Activated CD4-positive, alpha-beta T cell treated with anti-CD3 and anti-CD28 coated beads, Interleukin-2, amount 50 U/mL, for 24 hours (primary cell): Measurements from ENCODE around the gene WDFY1.
"Not testable (repeated sequence)": the region's sequence is repeated elsewhere in the genome, so short reads cannot be mapped to it uniquely, and the experiment has no call there.

Source experiments
- DNase-seq, 2 donors: peaks; one replicate each; pipeline ENCODE4 v3.0.0-alpha.2; 2020; ENCODE audit warnings: low read depth in 1 of 2, low spot score in 1 of 2

The WDFY1 gene

DNA sequence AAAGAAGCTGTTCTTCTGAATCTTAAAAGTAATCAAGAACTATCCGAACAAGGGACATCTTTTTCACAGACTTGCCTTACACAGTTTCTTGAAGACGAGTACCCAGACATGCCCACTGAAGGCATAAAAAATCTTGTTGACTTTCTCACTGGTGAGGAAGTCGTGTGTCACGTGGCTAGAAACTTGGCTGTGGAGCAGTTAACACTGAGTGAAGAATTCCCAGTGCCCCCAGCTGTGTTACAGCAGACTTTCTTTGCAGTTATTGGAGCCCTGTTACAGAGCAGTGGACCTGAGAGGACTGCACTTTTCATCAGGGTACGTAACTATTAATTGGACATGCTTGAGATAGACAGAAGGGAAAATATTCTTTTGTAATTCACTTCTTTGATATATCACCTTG, 14.6 kb upstream of the WDFY1 start:
- DNase-seq = no peak

DNA sequence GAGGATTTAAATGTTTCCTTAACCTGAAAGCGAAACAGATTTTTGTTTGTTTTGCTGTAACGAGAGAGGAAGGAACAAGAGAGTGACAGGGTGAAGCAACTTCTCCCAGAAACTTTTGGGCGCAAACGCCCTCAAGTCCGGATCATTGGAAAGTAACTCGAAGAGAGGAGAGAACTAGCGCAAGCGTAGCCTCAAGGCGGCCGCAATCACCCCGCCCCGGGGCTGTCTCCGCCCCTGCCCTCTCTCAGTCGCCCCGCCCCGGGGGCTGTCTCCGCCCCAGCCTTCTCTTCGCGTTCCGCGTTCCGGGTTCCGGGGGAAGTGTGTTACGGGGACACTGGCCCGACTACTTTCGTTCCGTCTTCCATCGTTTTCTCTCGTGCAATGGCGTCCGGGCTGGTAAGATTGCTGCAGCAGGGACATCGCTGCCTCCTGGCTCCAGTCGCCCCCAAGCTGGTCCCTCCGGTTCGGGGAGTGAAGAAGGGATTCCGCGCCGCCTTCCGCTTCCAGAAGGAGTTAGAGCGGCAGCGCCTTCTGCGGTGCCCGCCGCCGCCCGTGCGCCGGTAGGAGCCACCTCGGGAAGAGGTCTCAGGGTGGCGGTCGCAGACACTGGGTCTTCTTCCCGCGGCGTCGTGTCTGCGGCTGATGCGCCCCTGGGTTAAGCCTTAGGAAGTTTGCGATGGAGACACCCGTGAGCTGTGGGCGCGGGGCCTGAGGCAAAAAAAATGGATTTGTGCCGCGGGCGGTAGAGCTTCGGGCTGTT, 12.1 kb upstream of the WDFY1 start, which contains the start of gene MRPL44:
MRPL44 (plus strand) TSS at position 372 of the 760 bp plus-strand sequence; CDS start at position 382, 10 bp downstream.
- DNase-seq = peak; percentile 96 to 98

DNA sequence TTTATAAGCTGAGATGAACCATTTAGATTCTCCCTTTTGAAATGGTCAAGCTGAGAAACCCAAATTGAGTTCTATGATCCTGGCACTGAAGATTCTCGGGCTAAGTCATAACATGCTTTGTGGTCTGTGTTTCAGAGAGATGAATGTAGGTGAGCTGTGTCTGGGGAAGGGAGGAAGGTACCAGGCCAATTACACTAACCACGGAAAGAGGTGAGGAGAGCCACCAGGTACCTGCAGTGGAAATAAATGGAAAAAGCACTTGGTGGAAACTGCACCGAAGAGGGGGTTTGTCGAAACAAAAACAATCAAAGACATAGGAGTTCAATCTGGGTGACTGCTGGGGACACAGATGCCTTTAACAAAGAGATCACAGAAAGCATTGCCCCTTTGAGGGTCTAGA, 11.2 kb upstream of the WDFY1 start:
- no peak for DNase-seq

GRCh38 chr2:223954401-223954800, 9.3 kb upstream of the WDFY1 start:
- DNase-seq = no peak

DNA sequence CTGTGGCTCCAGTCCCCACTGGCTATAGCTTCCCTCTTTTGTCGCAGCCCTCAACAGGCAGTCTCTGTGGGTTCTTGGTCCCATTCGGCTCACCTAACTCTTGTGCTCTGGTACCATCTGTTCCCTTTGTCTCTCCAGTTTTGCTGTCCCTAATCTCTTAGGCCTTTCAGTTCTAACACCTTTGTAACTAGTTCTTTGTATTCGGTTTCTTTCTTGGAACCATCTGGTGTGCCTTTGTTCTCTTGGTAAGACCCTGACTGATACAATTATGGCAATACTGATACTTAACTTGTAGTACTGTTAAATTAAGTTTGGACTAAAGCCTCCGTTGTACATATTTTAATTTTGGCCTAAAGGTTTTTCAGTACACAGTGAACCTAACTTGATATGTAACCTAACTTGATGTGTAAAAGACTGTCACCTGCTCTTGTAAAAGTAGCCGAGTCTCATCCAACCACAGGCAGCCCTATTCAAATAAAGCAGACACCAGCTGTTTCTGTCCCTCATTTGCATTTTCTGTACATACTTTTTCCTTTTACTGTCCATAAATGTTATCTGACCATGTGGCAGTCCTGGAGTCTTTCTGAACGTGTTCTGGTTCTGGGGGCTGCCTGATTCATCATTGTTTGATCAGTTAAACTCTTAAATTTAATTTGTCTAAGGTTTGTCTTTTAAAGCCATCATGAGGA, 7.3 kb upstream of the WDFY1 start:
- DNase-seq = no peak

- DNase-seq = no peak
Observed at GRCh38 chr2:223950448-223951347, 5.6 kb upstream of the WDFY1 start.

DNA sequence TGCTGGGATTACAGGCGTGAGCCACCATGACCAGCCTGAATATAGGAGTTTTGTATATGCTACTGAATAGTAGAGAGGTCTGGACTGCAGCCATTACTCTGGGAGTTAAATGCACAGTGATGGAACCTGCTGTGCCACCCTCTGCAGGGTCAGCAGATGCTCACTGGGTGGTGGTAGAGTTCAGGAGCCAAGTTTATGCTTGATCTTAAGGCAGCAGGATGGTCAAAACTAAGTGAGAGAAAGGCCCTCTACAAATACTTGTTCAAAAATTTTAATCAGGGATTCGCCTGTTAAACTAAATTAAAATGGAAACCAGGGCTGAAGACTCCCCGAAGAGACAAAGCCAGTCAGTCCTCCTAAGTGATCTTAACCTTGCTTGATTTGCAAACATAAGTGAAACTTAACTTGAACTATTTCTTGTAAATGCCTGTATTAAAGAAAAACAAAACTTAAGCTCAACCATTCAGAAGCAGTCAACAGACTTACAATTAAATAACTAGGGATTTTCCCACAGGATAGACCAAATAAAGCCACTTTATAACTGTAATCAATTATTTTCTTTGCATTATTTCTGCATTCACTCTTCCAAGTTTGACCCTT, 4.2 kb upstream of the WDFY1 start:
- DNase-seq = no peak

DNA sequence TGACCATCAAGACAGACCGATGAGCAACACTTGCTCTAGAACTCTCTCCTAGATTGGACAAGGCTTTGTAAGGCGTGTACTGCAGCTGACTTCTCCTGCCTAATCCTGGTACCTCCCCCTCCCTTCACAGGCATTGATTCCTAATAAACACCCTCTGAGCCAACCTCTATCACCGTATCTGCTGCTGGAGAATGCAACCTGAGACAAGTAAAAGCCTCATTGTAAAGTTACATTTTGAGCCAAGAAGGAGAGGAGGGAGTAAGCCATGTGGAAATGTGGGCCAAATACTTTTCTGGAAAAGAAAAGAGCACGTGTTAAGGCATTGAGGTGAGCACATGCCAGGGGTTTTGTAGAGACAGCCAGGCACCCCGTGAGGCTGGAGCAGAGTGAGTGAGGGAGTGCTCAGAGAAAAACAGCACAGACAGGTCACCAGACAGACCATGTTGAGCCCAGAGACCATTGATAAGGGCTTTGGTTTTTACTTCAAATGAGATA, 2.6 kb upstream of the WDFY1 start:
- no peak for DNase-seq

DNA sequence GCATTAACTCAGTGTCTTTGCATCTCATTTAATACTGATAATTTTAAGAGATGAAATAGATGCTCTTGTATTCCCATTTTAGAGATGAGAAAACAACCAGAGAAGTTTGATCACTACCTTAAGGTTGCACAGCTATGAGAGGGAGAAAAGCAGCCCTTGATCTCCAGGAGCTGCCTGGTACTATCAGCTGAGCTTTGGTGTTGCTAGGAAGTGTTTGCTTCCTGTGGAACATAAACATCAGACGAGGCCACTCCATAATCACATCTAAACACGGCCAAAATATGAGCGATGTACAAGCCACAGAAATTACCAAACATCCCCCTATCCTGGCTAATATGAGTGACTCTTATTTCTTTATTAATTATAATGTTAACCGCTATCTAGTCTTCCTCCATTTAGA, 620 bp upstream of the WDFY1 start:
- no peak for DNase-seq

GRCh38 chr2:223944166-223944702, 901 bp downstream of the WDFY1 start:
- DNase-seq = no peak

DNA sequence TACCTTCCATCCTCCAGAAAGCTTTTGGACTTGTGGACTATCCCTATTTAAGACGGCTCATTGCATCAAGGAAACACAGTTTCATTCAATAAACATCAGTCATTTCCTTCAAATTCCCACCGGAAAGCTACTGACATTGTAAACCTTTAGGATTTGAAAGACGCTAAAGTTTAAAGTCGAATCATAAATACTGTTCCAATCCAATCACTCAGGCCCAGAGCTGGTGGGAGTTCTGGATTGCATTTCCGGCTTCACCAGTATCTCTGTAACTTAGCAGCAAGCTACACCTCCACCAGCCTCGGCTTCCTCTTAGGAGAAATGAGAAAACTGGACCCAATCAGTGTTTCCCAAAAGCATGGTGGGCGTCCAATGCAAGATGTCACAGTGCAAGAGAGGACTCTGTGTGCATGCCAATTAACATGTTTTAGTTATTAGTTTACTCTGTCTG, 1.6 kb downstream of the WDFY1 start:
- no peak for DNase-seq

- DNase-seq = no peak
Observed at GRCh38 chr2:223943135-223943534, 2.0 kb downstream of the WDFY1 start.

GRCh38 chr2:223941579-223942277, 3.4 kb downstream of the WDFY1 start:
- peak; percentile 45 to 79 for DNase-seq

- DNase-seq = not testable (repeated sequence)
Observed at GRCh38 chr2:223939438-223939837, 5.7 kb downstream of the WDFY1 start.

DNA sequence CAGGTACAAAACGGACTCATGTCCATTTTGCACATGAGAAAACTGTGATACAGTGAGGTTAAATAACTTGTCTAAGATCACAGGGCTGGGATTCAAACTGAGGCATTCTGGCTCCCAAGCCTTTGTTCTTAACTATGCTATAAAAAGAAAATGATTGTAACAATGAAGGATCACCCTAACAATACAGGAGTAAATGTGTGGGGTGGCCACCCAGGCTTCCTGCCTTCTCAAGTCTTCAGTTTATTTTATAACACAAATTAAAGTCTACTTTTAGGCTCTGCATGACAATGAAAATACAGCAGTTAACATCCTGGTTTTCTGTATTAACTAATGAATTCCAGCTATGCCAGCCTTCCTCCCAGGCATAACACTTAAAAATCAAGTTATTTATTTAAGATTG, 7.6 kb downstream of the WDFY1 start:
- no peak for DNase-seq

GRCh38 chr2:223936862-223937326, 8.2 kb downstream of the WDFY1 start:
- no peak for DNase-seq

DNA sequence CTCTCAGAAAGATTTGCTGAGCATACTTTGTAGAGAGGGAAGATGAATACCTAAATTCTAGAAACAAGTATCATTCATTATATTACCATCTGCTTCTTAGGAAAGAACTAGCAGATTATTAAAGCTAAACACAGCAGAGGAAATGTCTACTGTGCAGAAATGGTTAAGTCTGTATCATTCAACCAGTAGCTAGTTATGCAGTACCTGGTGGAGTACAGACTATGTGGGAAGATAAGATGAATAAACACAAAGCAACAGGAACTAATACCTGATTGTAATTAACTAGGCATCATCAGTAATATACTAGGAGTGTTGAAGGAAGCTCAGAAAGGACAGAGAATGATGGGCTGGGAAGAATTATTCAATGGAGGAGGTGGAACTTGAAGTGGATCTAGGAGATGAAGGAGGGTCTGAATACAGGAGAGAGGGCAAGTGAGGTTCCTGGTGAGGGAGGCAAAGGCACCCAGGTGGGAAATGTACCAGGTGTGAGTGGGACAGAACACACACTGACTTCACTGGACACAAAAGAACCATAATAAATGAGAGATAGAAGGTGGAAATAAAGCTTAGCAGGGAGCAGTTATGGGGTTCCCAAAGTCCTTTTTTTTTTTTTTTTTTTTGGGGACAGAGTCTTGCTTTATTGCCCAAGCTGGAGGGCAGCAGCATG, 9.5 kb downstream of the WDFY1 start:
- no peak for DNase-seq

- DNase-seq = no peak
Observed at GRCh38 chr2:223934870-223935269, 10.3 kb downstream of the WDFY1 start.
